HCT116 (cell line): ENCODE measurements around the gene FNDC3B.

ENCODE experiments used
- CTCF ChIP-seq, 3 experiments: fragments of 200-600 bp in 1 of 3; sonication (generic) in 1 of 3; IDR thresholded peaks in 2 of 3; conservative IDR thresholded peaks in 1 of 3; 2 replicates each; pipeline ENCODE4 v1.5.1; 2012 to 2017; ENCODE audit warnings: low read depth in 2 of 3, low read length in 2 of 3, antibody characterized with exemption in 1 of 3, borderline replicate concordance in 1 of 3, control low read depth in 1 of 3, mild to moderate bottlenecking in 1 of 3, mixed read lengths in 1 of 3, mixed run types in 1 of 3, moderate library complexity in 1 of 3; ENCODE audit not compliant: insufficient read depth in 1 of 3
- EGR1 ChIP-seq: IDR thresholded peaks from 2 replicates; pipeline ENCODE4 v1.6.1; 2012; ENCODE audit warnings: low read depth
- EZH2phosphoT487 ChIP-seq: fragments of 200-600 bp; IDR thresholded peaks from 2 replicates; pipeline ENCODE4 v1.6.1; 2018; ENCODE audit warnings: antibody characterized with exemption, borderline replicate concordance
- MAX ChIP-seq: IDR thresholded peaks from 2 replicates; pipeline ENCODE4 v1.6.1; 2012
- POLR2A ChIP-seq: IDR thresholded peaks from 2 replicates; pipeline ENCODE4 v1.7.0; 2011; ENCODE audit warnings: borderline replicate concordance; ENCODE audit not compliant: insufficient read depth, insufficient read length; ENCODE audit errors: extremely low read depth
- POLR2AphosphoS5 ChIP-seq: IDR thresholded peaks from 2 replicates; pipeline ENCODE4 v1.6.1; 2011; ENCODE audit warnings: mild to moderate bottlenecking, low read depth, low read length, moderate library complexity
- RAD21 ChIP-seq: IDR thresholded peaks from 2 replicates; pipeline ENCODE4 v1.6.1; 2012; ENCODE audit warnings: low read depth, mild to moderate bottlenecking
- REST ChIP-seq: IDR thresholded peaks from 2 replicates; pipeline ENCODE4 v1.6.1; 2012; ENCODE audit warnings: low read depth
- YY1 ChIP-seq: IDR thresholded peaks from 2 replicates; pipeline ENCODE4 v1.6.1; 2011; ENCODE audit warnings: low read length, low read depth, moderate library complexity, mild to moderate bottlenecking; ENCODE audit not compliant: insufficient replicate concordance; ENCODE audit errors: extremely low read depth
- ZNF274 ChIP-seq: fragments of 200-500 bp; sonication (Bioruptor generic); IDR thresholded peaks from 2 replicates; pipeline ENCODE4 v1.6.1; 2014; ENCODE audit warnings: mild to moderate bottlenecking, low read depth, low read length, inconsistent platforms

- TF ChIP-seq REST = no peak
- no peak for TF ChIP-seq POLR2A
- TF ChIP-seq CTCF (IDR thresholded peaks at IDR 0.05 in 2 of 3, conservative IDR thresholded peaks at IDR 0.05 in 1 of 3; ENCODE audit: borderline replicate concordance in 1 of 3, insufficient read depth in 1 of 3, low read depth in 2 of 3, low read length in 2 of 3) = no peak
- TF ChIP-seq RAD21 = no peak
- no peak for TF ChIP-seq POLR2AphosphoS5
- no peak for TF ChIP-seq EZH2phosphoT487
- TF ChIP-seq MAX = no peak
- no peak for TF ChIP-seq ZNF274
- no peak for TF ChIP-seq EGR1
- no peak for TF ChIP-seq YY1
Observed at GRCh38 chr3:172150913-172151650, 111.7 kb downstream of the FNDC3B start.
